ENCODE measurements around the gene TAOK3. TPM values are rescaled to one million over a fixed set of nuclear protein-coding genes. Genes with fewer than 3 reads are reported as not detected.
A peak's percentile ranks its signal among the peaks of the same experiment; 100 is the strongest.

Gene TAOK3
- total and polyA plus RNA-seq, 9 of the 15 experiments (the other 6 are each of a cell fraction or from before 2014, with no cell fraction given), result 24.3 to 83.5 (median 47.1) TPM

DNA sequence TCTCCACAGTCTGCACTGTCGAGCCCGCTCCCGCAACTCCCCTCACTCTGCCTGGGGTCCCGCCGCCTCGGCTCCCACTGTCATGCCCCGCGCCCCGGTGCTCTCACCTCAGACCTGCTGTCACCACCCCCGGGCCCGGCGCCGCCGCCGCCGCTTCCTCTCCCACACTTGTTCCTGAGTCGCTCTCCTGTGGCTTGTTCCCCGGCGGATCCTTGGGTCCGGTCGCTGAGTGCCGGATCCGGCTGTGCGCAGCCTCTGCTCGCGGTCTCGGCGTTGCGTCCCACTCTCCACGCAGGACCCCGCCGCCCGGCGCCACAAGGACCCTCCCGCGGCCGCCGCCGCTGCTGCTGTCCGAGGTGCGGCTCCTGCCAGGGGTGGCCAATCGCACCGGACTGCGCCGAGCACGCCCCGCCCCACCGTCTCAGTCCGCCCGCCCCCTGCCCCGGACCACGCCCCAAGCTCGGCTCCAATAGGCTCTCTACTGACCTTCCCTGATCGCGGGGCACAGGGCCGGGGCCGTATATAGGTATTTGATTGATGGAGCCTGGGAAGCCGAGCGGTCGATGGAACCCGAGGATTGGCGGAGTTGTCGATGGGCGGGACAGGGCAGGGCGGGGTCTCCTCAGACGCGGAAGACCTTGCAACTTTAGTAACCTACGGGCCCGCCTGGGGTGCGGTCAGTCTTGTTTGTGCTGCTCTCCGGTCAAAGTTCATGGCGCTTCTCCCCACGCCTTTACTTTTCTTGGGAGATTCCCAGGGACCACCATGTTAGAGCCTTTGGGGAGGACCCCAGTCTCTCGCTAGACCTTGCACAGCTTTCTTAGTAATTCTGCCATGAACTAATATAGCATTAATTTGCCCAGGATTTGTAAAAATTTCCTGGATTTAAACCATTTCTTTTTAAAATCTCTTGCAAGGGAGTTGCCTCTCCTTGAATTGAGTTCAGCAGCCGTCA lies at the start of gene TAOK3 (continued):
- TF ChIP-seq ARNT (IDR thresholded peaks at IDR 0.05) (no peak), ZNF12 (CRISPR knock-in tag; IDR thresholded peaks at IDR 0.05) (0 out of 2 replicates have a peak, but pooled peaks have one; percentile 59), TRIM24 (IDR thresholded peaks at IDR 0.05) (no peak), DDX20 (tag; IDR thresholded peaks at IDR 0.05; ENCODE audit: low read depth) (no peak), KDM5B (IDR thresholded peaks at IDR 0.05; ENCODE audit: insufficient replicate concordance, low read depth, low read length) (peak; percentile 96), PHB2 (IDR thresholded peaks at IDR 0.05; ENCODE audit: low read depth) (no peak), ZNF766 (CRISPR knock-in tag; conservative IDR thresholded peaks at IDR 0.05) (no peak), TBP (optimal IDR thresholded peaks at IDR 0.05; ENCODE audit: low read depth, low read length) (peak; percentile 96), ZC3H8 (IDR thresholded peaks at IDR 0.05) (no peak), ZNF41 (CRISPR knock-in tag; conservative IDR thresholded peaks at IDR 0.05) (no peak), SRF (CRISPR knock-in tag; IDR thresholded peaks at IDR 0.05) (no peak; a peak in 1 of 4 replicates), ZNF785 (CRISPR knock-in tag; IDR thresholded peaks at IDR 0.05) (no peak), NFE2L1 (tag; IDR thresholded peaks at IDR 0.05; ENCODE audit: borderline replicate concordance, low read depth) (no peak), KAT2B (IDR thresholded peaks at IDR 0.05; ENCODE audit: low read depth, low read length) (no peak), ZNF140 (CRISPR knock-in tag; IDR thresholded peaks at IDR 0.05) (no peak), ZKSCAN1 (IDR thresholded peaks at IDR 0.05; ENCODE audit: low read depth, low read length) (no peak), SP2 (IDR thresholded peaks at IDR 0.05; ENCODE audit: extremely low read depth, low read depth, low read length, poor library complexity, severe bottlenecking) (peak; percentile 24), RBM39 (optimal IDR thresholded peaks at IDR 0.05; ENCODE audit: low read depth, low read length) (no peak), NFIX (CRISPR knock-in tag; IDR thresholded peaks at IDR 0.05; ENCODE audit: low read depth) (no peak), ZEB2 (IDR thresholded peaks at IDR 0.05) (no peak)
- TF ChIP-seq, protein P1, sequence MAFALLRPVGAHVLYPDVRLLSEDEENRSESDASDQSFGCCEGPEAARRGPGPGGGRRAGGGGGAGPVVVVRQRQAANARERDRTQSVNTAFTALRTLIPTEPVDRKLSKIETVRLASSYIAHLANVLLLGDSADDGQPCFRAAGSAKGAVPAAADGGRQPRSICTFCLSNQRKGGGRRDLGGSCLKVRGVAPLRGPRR (CRISPR knock-in tag; IDR thresholded peaks at IDR 0.05), result no peak
- TF ChIP-seq, protein P2, sequence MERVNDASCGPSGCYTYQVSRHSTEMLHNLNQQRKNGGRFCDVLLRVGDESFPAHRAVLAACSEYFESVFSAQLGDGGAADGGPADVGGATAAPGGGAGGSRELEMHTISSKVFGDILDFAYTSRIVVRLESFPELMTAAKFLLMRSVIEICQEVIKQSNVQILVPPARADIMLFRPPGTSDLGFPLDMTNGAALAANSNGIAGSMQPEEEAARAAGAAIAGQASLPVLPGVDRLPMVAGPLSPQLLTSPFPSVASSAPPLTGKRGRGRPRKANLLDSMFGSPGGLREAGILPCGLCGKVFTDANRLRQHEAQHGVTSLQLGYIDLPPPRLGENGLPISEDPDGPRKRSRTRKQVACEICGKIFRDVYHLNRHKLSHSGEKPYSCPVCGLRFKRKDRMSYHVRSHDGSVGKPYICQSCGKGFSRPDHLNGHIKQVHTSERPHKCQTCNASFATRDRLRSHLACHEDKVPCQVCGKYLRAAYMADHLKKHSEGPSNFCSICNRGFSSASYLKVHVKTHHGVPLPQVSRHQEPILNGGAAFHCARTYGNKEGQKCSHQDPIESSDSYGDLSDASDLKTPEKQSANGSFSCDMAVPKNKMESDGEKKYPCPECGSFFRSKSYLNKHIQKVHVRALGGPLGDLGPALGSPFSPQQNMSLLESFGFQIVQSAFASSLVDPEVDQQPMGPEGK (CRISPR knock-in tag; IDR thresholded peaks at IDR 0.05; ENCODE audit: borderline replicate concordance), result no peak
- TF ChIP-seq, protein P3, sequence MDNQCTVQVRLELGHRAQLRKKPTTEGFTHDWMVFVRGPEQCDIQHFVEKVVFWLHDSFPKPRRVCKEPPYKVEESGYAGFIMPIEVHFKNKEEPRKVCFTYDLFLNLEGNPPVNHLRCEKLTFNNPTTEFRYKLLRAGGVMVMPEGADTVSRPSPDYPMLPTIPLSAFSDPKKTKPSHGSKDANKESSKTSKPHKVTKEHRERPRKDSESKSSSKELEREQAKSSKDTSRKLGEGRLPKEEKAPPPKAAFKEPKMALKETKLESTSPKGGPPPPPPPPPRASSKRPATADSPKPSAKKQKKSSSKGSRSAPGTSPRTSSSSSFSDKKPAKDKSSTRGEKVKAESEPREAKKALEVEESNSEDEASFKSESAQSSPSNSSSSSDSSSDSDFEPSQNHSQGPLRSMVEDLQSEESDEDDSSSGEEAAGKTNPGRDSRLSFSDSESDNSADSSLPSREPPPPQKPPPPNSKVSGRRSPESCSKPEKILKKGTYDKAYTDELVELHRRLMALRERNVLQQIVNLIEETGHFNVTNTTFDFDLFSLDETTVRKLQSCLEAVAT (IDR thresholded peaks at IDR 0.05), result peak in 1 of 2 experiments; percentile 100; a peak in 2 of 4 replicates
- TF ChIP-seq, protein P4, sequence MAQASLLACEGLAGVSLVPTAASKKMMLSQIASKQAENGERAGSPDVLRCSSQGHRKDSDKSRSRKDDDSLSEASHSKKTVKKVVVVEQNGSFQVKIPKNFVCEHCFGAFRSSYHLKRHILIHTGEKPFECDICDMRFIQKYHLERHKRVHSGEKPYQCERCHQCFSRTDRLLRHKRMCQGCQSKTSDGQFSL (CRISPR knock-in tag; IDR thresholded peaks at IDR 0.05), result no peak
- TF ChIP-seq, protein P4 (tag; IDR thresholded peaks at IDR 0.05), result no peak

All from K562 (cell line).